Testis (tissue), 5 donors: ENCODE data around the gene KLF17. TPM values are rescaled to one million over a fixed set of nuclear protein-coding genes. Genes with fewer than 3 reads are reported as not detected.
A peak's percentile ranks its signal among the peaks of the same experiment; 100 is the strongest.

Experiments used
- DNase-seq: peaks from one replicate; pipeline ENCODE4 v3.0.0-alpha.2; 2019
- H3K27ac ChIP-seq, 2 donors: fragments of 200-600 bp; sonication (generic); one replicate each; pipeline ENCODE4 v1.5.1; 2019
- H3K27me3 ChIP-seq: fragments of 200-600 bp; sonication (generic); one replicate; pipeline ENCODE4 v1.5.1; 2019
- H3K36me3 ChIP-seq: fragments of 200-600 bp; sonication (generic); one replicate; pipeline ENCODE4 v1.5.1; 2017; ENCODE audit warnings: low read depth; ENCODE audit errors: missing control alignments
- H3K4me1 ChIP-seq: fragments of 200-600 bp; sonication (generic); one replicate; pipeline ENCODE4 v1.5.1; 2019
- H3K4me3 ChIP-seq, 2 donors: fragments of 200-600 bp; sonication (generic); one replicate each; pipeline ENCODE4 v1.5.1; 2017 to 2019
- H3K9me3 ChIP-seq: fragments of 200-600 bp; sonication (generic); one replicate; pipeline ENCODE4 v1.5.1; 2017
- POLR2A ChIP-seq: fragments of 450-650 bp; IDR thresholded peaks from one replicate; pipeline ENCODE4 v1.6.1; 2017; ENCODE audit warnings: antibody characterized with exemption, mild to moderate bottlenecking, moderate library complexity
- WGBS, 2 donors: methylation state at CpG; one replicate each; pipeline ENCODE4 v1.1.5; 2018; 5-methylcytosine and 5-hydroxymethylcytosine counted together
- intact Hi-C: fragments of 100-400 bp; cut with DNase I; formaldehyde crosslinking; loops from one replicate; pipeline ENCODE4 v1.15.1; 2023; ENCODE audit warnings: low total_unique reads
- long read RNA-seq, 2 donors: transcript quantifications; one replicate each; lab custom pipeline, GENCODE V29; 2026
- polyA plus RNA-seq: library from polyadenylated mRNA; stranded (reverse); fragments of 350-450 nt; fragmentation: Illumina TruSeq; extraction: RNeasy Lipid Tissue Mini Kit (QIAGEN cat#74804); gene quantifications from one replicate; pipeline ENCODE4 v1.2.3, GENCODE V29; 2014; ENCODE audit warnings: low read depth, low replicate concordance; ENCODE audit not compliant: insufficient read depth
- total RNA-seq, 2 donors: library from RNA; depleted of rRNA; stranded (reverse); fragments of >200 nt; gene quantifications; one replicate each; pipeline ENCODE4 v1.2.3, GENCODE V29; 2016
- TF ChIP-seq, protein P1 (sequence below), 3 experiments: fragments of 450-650 bp in 2 of 3; fragments of 200-600 bp in 1 of 3; sonication (generic) in 1 of 3; IDR thresholded peaks; one replicate each; pipeline ENCODE4 v1.5.1; 2016 to 2019; ENCODE audit warnings: antibody characterized with exemption in 3 of 3, mild to moderate bottlenecking in 2 of 3, moderate library complexity in 1 of 3

The KLF17 gene
- total RNA-seq (1 to 10 TPM; 5.2 to 7.6 TPM), polyA plus RNA-seq (21.8 TPM)
- long read RNA-seq, donor 1: 0 reads
- long read RNA-seq, donor 2: 0 reads

DNA sequence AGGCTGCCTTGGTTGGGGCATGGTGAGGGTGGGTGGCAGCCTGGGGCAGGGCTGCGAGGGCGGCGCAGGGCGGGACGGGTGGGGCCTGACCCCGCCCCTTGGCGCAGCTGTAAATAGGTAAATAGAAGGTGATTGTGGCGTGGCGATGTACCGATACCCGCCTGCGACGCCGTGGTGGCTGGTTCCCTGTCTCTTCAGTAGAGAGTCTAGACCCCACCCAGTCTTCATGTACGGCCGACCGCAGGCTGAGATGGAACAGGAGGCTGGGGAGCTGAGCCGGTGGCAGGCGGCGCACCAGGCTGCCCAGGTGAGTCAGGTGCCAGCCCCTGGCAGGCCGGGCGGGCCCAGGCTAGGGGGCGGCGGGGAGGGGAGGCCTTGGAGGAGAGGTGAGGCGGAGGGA, at the start of gene KLF17:
Gene KLF17 (plus strand): TSS at position 140 of the 400 bp plus-strand sequence. CDS start 87 bp downstream, at position 227.
- H3K4me3 ChIP-seq: peak within 1 kb of the TSS; percentile 9 to 44
- TF ChIP-seq, protein P1, sequence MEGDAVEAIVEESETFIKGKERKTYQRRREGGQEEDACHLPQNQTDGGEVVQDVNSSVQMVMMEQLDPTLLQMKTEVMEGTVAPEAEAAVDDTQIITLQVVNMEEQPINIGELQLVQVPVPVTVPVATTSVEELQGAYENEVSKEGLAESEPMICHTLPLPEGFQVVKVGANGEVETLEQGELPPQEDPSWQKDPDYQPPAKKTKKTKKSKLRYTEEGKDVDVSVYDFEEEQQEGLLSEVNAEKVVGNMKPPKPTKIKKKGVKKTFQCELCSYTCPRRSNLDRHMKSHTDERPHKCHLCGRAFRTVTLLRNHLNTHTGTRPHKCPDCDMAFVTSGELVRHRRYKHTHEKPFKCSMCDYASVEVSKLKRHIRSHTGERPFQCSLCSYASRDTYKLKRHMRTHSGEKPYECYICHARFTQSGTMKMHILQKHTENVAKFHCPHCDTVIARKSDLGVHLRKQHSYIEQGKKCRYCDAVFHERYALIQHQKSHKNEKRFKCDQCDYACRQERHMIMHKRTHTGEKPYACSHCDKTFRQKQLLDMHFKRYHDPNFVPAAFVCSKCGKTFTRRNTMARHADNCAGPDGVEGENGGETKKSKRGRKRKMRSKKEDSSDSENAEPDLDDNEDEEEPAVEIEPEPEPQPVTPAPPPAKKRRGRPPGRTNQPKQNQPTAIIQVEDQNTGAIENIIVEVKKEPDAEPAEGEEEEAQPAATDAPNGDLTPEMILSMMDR (IDR thresholded peaks at IDR 0.05): no peak
- no peak for TF ChIP-seq POLR2A
- H3K27ac ChIP-seq: no peak within 1 kb of the TSS
- H3K9me3 ChIP-seq: no peaks in the 10 kb centered on the region
- DNase-seq: no peak
- intact Hi-C loops: no loop called here
- no peaks in the 10 kb centered on the region for H3K36me3 ChIP-seq
- no peaks in the 10 kb centered on the region for H3K27me3 ChIP-seq
- 78 to 83% methylated on average over 21 to 25 of the region's 25 CpGs for WGBS, 2 donors
- H3K4me1 ChIP-seq: no peaks in the 10 kb centered on the region

DNA sequence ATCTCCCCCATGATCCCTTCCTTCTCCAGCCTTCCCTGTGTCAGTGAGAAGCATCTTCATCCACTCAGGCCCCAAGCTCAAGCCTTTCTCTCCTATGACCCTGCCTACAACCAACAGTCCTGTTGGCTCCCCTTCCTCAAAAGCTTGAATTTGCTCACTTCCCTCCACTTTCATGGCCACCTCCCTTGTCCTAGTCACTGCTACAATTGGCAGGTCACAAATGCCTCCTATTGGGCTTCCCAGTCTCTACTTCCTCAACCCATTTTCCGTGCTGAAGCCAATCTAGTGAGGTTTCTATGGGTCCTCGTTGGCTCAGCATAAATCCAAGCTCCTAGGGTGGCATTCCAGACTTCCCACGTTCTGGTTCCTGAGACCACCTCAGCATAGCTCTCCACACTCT, 47.2 kb upstream of the KLF17 start:
- 66 to 78% methylated on average over 3 of the region's 3 CpGs for WGBS, 2 donors
- no peak overlapping the region for H3K4me3 ChIP-seq
- TF ChIP-seq, protein P1 (IDR thresholded peaks at IDR 0.05): no peak
- TF ChIP-seq POLR2A: no peak
- peaks cover 18% of the 10 kb centered on the region for H3K4me1 ChIP-seq
- no peak overlapping the region for H3K27ac ChIP-seq
- no peaks in the 10 kb centered on the region for H3K9me3 ChIP-seq
- H3K27me3 ChIP-seq: no peaks in the 10 kb centered on the region
- no peak for DNase-seq
- intact Hi-C loops: no loop called here
- H3K36me3 ChIP-seq: no peaks in the 10 kb centered on the region

DNA sequence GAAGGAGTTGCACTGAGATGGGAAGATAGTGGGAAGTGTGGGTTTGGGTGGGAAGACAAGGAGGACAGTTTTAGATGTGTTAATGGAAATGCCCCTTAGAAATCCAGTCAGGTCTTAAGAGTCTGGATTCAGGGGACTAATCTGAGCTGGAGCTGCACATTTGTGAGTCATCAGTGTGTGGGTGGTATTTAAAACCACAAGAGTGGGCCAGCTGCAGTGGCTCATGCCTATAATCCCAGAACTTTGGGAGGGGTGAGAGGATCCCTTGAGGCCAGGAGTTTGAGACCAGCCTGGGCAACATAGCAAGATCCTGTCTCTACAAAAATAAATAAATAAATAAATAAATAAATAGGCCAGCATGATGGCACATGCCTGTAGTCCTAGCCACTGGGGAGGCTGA, 46.4 kb upstream of the KLF17 start:
- no peak for TF ChIP-seq POLR2A
- TF ChIP-seq, protein P1 (IDR thresholded peaks at IDR 0.05): no peak
- Histone ChIP-seq H3K27me3 (no peaks in the 10 kb centered on the region), H3K27ac (no peak overlapping the region), H3K9me3 (no peaks in the 10 kb centered on the region), H3K36me3 (no peaks in the 10 kb centered on the region), H3K4me1 (peaks cover 18% of the 10 kb centered on the region), H3K4me3 (no peak overlapping the region)
- intact Hi-C loops: no loop called here
- no peak for DNase-seq

GRCh38 chr1:44072821-44073220, 45.8 kb upstream of the KLF17 start:
- H3K4me3 ChIP-seq: no peak overlapping the region
- no peak for DNase-seq
- WGBS, 2 donors: 90 to 91% methylated on average over 2 of the region's 2 CpGs
- H3K27me3 ChIP-seq: no peaks in the 10 kb centered on the region
- H3K36me3 ChIP-seq: no peaks in the 10 kb centered on the region
- H3K27ac ChIP-seq: no peak overlapping the region
- intact Hi-C loops: no loop called here
- H3K4me1 ChIP-seq: peaks cover 14% of the 10 kb centered on the region
- TF ChIP-seq, protein P1 (IDR thresholded peaks at IDR 0.05): no peak
- TF ChIP-seq POLR2A: no peak
- no peaks in the 10 kb centered on the region for H3K9me3 ChIP-seq

GRCh38 chr1:44073528-44073927, 45.1 kb upstream of the KLF17 start:
- WGBS, 2 donors: 72 to 74% methylated on average over 2 of the region's 2 CpGs
- H3K9me3 ChIP-seq: no peaks in the 10 kb centered on the region
- H3K4me3 ChIP-seq: no peak overlapping the region
- TF ChIP-seq, protein P1 (IDR thresholded peaks at IDR 0.05): no peak
- TF ChIP-seq POLR2A: no peak
- H3K4me1 ChIP-seq: peaks cover 6% of the 10 kb centered on the region
- H3K27me3 ChIP-seq: no peaks in the 10 kb centered on the region
- intact Hi-C loops: no loop called here
- H3K27ac ChIP-seq: no peak overlapping the region
- no peak for DNase-seq
- no peaks in the 10 kb centered on the region for H3K36me3 ChIP-seq
